Measurements from ENCODE around the gene CLDN19.

CLDN19 gene, protein sequence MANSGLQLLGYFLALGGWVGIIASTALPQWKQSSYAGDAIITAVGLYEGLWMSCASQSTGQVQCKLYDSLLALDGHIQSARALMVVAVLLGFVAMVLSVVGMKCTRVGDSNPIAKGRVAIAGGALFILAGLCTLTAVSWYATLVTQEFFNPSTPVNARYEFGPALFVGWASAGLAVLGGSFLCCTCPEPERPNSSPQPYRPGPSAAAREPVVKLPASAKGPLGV

DNA sequence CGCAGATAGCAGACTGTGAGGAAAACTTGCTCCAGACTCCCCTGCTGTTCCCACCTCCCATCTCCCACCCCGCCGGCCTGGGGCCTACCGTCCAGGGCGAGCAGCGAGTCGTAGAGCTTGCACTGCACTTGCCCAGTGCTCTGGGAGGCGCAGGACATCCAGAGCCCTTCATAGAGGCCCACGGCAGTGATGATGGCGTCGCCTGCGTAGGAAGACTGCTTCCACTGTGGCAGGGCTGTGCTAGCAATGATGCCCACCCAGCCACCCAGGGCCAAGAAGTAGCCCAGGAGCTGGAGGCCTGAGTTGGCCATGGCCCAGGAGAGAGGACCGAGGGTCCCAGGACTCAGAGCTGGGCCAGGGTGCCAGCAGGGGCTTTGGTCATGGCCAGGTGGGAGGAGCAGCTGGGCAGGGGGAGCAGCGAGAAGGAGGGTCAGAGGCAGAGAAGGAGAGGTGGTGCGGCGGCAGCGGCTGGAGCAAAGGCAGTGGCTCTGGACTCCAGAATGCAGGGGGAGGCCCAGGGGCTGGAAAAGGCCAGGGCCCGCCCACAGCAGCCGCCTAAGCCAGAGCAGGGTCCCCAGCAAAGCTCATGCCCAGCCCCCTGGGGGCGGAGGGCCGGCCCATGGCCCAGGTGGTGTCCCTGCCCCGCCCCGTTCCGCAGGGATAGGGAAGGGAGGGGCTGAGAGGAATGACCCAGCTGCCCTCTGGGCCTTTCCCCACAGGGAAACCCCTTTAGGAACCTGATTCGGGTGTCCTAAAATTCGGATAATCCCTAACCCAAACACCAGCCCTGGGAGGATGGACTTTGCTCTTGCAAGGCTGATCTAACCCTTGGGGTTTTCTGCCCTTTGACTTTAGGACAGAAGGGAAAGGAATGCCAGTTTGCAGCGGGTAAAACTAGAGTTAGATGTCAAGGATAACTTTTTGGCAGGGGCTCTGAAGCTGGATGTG is at the start of gene CLDN19:
TSS of gene CLDN19 (minus strand) at position 484 of the 948 bp plus-strand sequence. CDS start at position 311, 173 bp downstream.
- no peak for DNase-seq (ENCODE audit: low spot score)

DNA sequence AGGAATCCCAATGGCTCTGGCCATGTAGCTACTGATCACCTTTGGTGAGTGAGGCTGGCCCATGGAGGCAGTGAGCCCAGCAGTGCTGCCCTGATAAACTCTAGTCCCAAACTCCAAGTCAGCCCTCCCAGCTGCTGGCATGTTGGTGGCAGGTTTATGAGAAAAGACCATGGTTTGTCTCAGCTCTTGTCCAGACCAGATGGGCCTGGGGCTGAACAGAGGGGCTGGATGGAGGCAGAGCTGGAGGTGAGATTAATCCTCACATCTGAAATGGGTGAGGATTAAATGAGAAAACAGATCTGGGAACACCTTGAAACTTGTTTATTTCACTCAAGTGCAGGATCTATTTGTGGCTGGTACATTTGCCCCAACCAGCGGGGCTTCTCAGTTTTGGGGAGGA is 48.0 kb upstream of the CLDN19 start:
- peak; percentile 58 for DNase-seq (ENCODE audit: low spot score)

DNA sequence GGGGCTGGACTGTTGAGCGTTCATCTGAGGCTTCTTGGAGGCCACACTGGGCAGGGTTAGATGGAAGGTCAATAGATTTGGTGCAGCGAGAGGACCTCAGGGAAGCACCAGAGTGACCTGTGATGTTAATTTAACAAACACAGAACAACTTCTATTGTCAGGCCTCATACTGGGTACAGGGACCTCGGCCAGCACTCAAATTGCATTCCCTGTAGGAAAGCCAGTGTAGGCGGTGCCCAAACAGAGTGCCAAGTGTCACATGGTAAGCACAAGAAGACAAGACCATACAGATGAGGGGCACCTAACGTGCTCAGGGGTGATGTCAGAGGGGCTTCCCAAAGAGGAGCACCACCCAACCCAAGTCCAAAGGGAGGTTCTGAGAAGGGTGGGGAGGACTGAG is 46.1 kb upstream of the CLDN19 start:
- no peak for DNase-seq (ENCODE audit: low spot score)

DNA sequence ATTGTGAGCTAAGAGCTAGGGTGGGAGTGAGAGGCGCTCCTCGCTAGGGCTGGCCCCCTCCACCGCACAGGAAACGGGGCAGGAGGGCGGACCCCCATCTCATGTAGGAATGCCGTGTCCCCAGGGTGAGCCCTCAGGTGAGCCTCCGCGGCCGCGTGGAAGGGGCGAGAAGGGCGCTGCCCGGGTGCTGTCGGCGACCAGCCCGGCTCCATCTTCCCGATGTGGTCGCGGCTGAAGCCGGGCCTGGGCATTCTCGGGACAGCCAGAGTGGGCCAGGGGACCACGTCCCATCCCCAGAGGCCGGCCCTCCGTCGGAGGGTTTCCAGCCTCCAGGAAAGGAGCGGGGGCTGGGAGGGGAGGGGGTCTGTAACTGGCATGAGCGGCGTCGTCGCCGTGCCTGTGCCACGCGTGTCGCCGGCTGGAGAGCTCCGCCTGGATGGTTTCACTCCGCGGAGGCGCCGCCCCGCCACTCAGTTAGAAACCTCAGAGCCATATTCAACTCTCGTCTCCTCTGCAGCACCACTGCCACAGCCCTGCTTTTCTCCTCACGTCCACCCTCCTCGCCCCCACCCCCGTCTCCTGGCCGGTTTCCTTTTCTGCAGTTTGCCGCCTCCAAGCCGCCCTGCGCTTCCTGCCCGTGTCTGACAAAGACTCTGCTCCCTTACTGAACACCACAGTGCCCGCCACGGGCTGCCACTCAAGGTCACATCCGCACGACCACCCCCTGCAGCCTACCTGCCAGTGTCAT is 45.1 kb upstream of the CLDN19 start, which contains the start of gene TMEM269:
TSS of gene TMEM269 (plus strand) at position 46 of the 748 bp plus-strand sequence. CDS start 4,903 bp downstream, outside the sequence.
- DNase-seq (ENCODE audit: low spot score): no peak

DNA sequence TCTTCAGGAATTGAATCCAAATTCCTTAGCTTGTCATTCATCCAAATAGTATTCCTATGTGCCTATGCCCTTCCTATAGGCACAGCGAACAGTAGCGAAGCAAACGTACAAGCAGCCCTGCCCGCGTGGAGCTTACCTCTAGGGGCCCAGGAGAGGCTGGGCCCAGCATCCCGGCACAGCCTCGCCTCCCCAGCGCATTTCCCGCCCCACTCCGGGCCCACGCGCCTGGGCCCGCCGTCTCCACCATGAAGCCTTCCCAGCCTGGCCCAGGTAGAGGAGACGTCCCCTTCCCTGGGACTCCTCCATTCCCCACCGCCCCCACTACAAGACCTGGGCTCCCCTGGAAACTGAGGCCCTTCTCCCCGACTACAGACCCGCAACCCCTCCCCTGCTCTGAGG is 44.5 kb upstream of the CLDN19 start:
- DNase-seq (ENCODE audit: low spot score): no peak

DNA sequence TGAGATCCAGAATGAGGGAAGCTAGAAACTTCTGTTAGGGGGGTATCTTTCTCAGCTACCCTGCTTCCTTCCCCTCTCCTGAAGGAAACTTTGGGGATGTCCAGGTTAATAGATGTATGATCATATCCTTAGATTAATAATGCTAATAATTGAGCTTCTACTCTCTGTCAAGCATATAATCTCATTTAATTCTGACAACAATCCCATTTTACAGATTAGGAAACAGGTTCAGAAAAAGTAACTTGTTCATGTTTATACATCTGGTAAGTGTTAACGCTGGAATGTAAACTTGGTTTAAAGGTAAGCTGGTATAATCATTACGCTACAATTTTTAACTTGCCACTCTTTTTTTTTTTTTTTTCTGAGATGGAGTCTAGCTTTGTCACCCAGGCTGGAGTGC is 43.1 kb upstream of the CLDN19 start:
- DNase-seq (ENCODE audit: low spot score): no peak

DNA sequence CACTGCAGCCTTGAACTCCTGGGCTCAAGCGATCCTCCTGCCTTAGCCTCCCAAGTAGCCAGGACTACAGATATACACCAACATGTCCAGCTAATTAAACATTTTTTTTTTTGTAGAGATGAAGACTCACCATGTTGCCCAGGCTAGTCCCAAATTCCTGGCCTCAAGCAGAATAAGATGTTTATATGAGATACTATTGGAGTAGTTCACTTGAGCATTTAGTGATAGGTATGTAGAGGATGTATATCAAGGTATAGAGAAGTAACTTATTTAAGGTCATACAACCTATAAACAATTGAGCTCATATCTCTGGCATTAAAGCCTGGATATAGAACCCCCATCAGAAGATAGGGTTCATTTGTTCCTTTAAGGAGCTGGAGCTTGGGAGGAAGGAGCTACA is 40.1 kb upstream of the CLDN19 start:
- DNase-seq (ENCODE audit: low spot score): no peak

DNA sequence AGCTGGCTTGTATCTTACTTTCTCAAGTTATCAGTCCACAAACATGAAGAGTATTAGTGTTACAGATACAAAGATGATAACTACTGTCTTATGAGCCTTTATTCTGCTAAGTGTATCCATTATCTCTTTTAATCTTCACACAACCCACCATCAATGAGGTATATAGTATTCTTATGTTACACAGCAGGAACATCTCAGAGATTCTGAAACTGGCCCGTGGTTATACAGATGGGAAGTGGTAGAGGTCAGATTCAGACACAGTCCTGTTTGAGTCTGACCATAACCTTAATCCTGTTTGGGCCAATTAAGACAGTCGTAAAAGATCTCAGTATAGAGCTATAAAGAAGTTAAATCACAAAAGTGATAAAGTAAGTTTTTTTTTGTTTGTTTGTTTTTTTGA is 39.7 kb upstream of the CLDN19 start:
- no peak for DNase-seq (ENCODE audit: low spot score)

DNA sequence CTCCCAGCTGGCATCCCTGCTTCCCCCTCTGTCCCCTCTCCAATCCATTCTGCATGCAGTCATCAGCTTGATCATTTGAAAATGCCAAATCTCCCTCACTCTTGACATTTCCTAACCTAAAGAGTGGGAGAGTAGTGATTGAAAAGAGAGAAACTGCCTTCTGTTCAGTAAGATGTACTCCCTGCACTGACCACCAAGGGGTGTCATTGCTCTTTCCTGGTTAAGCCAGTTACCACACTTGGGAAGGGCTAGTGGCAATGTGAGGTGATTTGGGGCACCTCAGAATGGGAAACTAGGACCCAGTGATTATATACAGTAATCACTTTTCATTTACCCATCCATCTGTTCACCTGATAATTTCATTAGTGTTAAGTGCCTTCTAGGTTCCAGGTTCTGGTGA is 37.8 kb upstream of the CLDN19 start:
- peak; percentile 71 for DNase-seq (ENCODE audit: low spot score)

DNA sequence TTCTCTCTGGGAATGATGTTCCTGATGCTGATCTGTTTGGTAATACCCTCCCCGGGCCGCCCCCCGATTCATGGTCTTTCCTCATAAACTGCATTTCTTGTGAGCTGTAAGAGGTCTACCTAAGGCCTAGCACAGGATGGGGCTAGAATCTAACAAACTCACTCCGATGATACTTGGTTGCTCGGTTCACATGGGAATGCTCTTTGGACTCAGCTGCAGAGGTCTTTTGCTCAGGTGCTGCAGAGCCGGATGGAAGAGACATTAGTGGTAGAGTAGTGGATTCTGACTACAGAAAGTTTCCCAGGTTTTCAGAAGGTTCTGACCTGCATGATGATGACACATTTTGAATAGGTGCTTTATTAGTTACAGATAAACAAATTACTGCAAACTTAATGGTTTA is 36.5 kb upstream of the CLDN19 start:
- no peak for DNase-seq (ENCODE audit: low spot score)

DNA sequence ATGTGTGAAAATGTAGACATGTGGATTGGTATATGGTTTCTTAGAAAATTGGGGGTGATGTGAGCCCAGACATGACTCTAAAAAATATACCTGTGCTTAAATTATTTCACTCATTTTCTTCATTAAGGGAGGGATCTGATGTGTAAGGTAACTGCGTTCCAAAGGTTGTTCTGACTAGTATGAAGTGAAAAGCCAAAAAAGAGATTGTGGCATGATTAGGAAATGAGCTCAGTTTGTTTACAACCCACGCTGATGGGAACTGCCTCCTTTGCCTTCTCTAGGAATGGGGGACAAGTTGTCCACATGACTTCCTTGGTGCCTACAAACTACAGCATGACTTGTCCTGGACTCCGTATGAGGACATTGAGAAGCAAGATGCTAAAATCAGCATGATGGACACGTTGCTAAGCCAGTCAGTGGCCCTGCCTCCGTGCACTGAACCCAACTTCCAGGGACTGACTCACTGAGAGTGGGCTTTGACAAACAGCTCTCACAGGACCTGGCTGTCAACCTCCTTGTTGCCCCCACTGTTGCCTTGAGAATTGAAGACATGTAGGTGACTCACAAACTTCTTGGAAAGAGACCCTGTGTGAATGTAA is 35.0 kb upstream of the CLDN19 start:
- DNase-seq (ENCODE audit: low spot score): no peak

DNA sequence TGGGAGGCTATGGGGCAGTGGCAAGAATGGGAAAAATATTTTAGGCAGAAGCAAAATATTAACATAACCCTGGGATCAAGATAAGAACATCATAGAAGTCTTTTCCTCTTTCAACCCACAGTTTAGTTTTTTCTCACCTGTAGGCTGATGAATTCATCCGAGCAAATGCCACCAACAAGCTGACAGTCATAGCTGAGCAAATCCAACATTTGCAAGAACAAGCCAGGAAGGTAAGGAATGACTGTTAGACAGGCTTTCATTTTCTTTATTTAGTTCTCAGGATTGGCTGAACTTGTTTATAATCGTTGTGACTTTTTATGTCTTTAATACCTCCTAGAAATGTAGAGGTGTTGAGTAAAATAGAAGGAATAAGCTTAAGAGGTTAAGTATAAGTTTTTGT is 33.4 kb upstream of the CLDN19 start:
- DNase-seq (ENCODE audit: low spot score): no peak

DNA sequence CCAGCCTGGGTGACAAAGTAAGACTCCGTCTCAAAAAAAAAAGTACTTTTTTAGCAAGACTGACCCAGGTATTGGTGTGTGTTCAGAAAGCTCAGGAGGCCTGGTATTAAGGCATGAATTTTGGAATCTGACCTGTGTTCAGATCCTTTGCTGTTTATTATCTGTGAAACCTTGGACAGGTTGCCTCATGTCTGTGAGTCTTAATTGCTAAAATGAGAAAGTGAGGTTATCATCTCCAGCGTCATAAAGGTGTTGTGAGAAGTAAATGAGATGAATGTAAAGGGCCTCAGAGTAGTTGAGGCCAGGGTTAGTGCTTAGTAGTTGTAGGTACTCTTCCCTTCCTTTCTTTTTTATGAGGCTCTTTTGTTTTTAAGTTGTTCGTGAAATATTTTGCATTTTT is 29.8 kb upstream of the CLDN19 start:
- no peak for DNase-seq (ENCODE audit: low spot score)

DNA sequence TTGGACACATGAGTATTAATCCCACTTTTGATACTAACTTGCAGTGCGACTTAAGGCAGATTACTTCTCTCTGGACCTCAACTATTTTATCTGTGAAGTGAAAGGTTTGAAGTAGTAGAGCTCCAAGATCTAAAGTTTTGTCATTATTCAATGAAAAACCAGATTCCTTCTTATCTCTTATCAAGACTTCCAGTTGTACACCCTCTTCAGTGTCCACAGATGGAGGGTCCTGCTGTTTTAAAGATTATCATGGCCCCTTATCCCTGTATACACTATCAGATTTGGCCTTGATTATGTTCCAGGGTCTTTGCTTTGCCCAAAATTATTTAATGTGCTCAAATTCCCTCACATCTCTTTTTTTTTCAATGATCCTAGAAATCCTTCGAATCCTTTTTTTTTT is 28.1 kb upstream of the CLDN19 start:
- DNase-seq (ENCODE audit: low spot score): no peak

DNA sequence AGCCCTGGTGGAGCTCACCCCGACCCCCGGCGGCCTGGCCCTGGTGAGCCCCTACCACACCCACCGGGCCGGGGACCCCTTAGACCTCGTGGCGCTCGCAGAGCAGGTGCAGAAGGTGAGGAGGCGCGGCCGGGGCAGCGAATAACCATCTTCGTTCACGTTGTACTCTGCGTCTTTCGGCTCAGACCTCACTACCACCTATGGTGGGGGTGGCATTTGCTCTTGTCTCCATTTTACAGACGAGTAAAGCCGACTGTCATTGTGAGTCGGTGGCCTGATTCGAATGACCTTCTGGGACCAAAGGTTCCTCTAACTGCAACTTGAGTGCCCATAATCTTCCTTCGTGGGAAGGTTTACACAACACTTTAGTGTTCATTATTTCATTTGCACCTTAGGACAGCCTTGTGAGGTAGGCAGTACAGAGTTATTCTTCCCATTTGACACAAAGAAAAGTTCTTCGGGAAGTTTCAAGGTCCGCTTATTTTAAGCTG is 27.5 kb upstream of the CLDN19 start:
- DNase-seq (ENCODE audit: low spot score): no peak

DNA sequence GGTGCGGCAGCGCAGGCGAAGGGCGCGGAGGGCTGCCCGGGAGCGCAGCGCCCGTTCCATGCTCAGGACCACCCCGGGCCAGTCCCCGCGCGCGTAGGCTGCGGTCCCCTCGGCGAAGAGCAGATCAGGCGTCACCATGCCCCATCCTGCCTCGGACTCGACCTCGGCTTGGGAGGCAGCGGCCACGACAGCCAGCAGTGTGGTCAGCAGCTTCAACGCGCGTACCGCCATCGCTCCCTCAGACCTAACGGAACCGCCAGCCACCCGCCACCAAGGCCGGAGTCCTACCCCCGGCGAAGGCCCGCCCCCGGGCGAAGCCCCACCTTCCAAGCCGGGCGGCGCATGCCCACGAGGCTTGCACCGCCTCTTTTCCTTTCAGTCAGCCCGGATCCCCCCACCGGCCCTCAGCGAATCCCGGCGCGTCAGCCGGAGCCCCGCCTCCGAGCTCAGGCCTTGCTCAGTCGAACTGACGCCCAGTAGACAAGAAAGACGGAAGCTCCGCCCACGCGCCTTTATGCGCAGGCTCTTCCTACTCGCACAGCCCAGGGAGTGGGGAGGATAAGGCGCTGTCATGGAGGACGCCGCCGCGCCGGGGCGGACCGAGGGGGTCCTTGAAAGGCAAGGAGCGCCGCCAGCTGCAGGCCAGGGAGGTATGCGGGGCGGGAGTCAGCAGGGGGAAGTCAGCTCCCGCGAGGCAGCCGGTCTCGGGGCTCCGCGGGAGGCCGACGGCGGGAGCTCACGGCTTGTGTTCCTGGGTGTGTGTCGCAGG is 26.9 kb upstream of the CLDN19 start, which contains the start of the genes C1orf50 and P3H1:
TSS of gene C1orf50 (plus strand) at position 509 of the 769 bp plus-strand sequence. CDS start at position 572, 63 bp downstream.
TSS of gene P3H1 (minus strand) at position 288 of the 769 bp plus-strand sequence. CDS start at position 231, 57 bp downstream.
- peak; percentile 94 for DNase-seq (ENCODE audit: low spot score)

DNA sequence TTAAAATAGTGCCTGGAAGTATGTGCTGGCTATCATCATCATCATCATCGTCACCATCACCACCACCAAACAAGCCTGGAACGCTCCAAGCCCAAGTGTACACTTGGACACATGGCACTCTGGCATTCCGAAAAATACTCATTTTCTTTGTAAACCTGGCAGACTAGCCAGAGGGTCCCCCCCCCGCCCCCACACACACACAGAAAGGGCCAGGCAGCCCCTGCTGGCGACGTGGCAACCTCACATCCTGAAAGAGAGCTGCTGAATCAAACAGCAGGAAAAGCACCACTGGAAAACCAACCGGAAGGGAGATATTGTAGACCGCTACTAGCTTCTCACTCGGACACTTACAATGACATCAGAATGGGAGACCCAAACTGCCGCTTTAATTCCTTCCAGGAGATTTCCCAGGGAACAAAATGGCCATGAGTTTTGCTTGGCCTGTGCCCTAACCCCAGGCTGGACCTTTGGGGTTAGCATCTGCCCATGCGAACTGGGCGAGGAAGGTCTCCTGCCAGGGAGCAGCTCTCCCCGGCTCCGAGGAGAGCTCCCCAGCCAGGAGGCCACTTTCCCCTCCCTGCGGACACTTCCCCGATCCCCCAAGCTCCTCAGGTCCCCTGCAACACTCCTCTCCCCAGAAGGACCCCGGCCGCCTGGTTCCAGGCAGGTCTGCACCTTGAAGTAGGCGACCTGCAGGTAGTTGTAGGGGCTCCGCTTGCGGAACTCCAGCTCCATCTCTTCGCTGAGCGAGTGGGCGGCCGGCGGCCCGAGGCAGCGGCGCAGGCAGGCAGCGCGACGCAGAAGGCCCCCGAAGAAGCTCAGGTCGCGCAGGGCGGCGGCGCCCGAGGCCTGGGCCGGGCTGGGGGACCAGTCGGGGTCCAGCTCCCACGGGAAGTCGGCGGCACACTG is 26.1 kb upstream of the CLDN19 start:
- peak; percentile 74 for DNase-seq (ENCODE audit: low spot score)

DNA sequence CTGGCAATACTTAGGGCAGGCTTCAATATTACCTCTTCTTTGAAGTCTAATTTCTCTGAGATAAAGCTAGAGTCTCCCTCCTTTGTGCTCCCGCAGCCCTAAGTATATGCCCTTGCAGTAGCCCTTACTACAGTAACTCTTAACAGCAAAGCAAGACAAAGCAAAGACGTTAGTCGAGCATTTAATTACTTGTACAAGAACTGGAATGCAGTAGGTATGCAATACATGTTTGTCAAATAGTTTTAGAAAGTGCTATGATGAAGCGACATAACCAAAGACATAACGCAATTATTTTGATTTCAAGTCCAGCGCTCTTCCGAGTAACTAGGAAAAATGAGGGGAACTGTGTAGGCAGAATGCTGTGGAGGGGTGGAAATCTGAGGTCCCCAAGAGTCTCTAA is 25.2 kb upstream of the CLDN19 start:
- no peak for DNase-seq (ENCODE audit: low spot score)

DNA sequence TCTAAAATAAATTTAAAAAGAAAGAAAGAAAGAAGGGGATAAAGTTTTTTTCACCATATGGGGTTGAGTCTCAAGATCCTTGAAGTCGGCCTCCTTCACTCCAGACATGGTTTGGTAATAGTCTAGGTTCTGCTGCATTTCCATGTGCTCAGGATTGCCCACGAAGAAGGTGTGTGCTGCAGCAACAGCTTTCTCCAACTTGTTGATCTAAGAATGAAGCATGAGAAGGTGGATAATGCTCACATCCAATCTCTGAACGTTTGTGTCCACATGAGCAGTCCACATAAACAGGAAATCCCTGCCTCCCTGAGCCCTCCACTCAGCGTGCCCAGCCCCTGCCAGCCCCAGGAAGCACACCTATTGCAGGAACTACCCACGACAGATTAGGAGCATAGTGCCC is 22.2 kb upstream of the CLDN19 start:
- no peak for DNase-seq (ENCODE audit: low spot score)

DNA sequence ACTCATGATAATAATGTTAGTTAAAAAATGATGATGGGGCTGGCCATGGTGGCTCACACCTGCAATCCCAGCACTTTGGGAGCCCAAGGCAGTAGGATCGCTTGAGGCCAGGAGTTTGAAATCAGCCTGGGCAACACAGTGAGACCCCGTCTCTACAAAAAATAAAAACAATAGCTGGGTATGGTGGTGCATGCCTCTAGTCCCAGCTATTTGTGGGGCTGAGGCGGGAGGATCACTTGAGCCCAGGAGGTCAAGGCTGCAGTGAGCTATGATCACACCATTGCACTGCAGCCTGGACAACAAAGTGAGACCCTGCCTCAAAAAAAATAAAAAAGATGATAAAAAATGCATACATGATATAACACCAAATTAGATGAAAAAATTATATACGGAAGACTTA is 21.5 kb upstream of the CLDN19 start:
- no peak for DNase-seq (ENCODE audit: low spot score)

Measured in D341Med (cell line).